ENCODE results near the gene RAB25.
A peak's percentile ranks its signal among the peaks of the same experiment; 100 is the strongest.
"Not testable (repeated sequence)": the region's sequence is repeated elsewhere in the genome, so short reads cannot be mapped to it uniquely, and the experiment has no call there.

Gene RAB25

DNA sequence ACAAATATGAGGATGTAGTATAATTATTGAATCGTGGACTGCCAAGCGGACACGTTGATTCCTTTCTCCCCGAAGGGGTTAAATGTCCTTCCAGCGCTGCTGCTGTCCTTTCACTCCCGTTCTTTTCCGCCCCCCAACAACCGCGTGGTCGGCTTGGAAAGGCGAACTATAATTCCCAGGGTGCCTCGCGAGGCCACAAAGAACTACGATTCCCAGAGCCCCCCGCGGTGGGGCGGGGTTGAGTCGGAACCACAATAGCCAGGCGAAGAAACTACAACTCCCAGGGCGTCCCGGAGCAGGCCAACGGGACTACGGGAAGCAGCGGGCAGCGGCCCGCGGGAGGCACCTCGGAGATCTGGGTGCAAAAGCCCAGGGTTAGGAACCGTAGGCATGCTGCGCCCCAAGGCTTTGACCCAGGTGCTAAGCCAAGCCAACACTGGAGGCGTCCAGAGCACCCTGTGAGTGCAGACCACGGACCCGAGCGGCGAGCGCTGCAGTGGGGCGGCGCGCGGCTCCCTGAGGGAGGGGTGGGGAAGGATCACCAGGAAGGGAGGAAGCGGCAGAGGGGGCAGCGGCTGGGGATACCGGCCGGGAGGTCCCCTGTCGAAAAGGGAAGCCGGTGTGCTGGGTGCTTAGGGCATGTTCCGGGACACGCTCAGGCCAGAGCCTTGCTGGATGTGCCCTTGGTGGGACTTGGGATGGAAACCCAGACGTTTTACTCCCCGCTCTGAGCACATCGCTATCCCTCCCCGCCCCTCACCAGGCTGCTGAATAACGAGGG lies 6.3 kb upstream of the RAB25 start, which contains the start of gene LAMTOR2:
LAMTOR2 (plus strand) TSS at position 283 of the 781 bp plus-strand sequence; CDS start at position 391, 108 bp downstream.
- DNase-seq = peak; percentile 86 to 99 (median 98)

DNA sequence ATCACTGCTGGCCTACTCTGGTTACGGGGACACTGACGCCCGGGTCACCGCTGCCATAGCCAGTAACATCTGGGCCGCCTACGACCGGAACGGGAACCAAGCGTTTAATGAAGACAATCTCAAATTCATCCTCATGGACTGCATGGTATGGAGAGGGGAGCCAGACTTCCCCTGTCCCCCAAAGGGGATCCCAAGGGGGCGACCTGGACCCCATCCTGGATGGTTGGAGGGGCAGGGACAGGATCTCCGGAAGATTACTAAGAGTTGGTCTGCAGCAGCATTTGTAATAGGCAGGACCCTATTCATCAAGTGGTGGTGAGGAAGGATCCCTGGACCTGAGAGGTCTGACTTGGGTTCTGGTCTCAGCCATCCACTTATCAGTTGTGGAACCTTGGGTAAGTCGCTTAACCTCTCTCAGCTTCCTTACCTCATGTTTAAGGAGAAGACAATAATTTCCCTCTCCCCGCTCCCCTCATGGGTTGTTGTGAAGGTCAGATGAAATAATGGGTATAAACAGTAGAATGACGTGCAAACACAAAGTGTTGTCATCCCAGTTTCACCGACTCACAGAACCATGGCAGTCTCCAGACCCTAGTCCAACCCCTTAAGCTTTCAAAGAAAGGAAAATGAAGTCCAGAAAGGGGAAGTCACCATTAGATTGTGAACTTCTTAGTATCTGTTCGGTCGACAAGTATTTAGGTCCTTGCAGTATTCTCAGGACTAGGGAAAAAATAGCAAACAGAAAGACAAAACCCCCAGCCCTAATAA lies 5.5 kb upstream of the RAB25 start:
- DNase-seq = peak in 2 of 58 donors; percentile 37 to 56

DNA sequence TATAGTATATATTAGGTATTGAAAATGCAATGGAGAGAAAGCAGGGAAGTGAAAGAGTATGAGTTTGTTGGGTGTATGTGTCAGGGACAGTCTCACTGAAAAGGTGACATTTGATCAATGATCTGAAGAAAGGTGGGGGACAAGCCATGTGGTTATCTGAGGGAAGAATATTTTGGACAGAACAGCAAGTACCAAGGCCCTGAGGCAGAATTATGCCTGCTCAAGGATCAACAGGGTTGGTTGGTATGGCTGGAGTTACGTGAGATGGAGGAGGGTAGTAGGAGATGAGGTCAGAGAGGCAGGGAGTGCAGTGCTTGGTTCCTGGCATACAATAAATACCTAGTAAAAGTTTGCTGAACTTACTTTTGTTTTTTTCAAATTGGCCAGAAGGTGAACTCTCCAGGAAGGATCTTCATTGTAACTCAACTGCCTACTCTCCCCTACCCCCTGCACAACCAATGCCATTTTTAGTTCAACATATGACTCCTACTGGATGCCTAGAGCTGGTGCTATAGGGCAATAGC lies 4.6 kb upstream of the RAB25 start:
- DNase-seq = no peak

DNA sequence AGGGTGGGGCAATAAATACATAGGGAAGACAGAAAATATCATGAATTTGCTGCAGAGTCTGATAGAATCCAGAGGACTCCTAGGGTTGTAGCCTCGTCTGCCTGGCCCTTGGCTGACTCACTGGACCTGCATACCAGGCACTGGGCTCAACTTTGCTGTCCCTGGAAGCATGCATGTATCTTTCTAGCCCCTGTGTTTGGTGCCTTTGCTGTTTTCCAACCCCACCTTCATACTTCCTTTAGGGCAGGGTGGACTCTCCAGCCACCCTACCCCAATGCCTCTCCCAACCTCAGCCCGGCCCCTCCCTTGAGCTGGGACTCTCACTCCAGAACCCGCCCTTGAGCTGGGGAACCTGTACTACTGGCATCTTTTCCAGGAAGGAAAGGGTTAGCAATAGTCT lies 1.2 kb downstream of the RAB25 start:
- DNase-seq = no peak

DNA sequence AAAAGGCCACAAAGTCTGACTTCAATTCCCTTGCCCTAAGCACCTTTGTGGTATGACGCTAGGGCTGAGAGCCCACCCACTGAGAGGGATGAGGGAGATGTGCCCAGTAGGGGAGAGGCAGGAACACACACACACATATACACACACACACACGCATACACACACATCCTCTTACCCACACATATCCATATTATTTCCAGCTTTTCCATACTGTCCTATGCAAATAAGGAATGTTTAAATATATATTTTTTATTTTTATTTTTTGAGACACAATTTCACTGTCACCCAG lies 3.0 kb downstream of the RAB25 start:
- DNase-seq = no peak

DNA sequence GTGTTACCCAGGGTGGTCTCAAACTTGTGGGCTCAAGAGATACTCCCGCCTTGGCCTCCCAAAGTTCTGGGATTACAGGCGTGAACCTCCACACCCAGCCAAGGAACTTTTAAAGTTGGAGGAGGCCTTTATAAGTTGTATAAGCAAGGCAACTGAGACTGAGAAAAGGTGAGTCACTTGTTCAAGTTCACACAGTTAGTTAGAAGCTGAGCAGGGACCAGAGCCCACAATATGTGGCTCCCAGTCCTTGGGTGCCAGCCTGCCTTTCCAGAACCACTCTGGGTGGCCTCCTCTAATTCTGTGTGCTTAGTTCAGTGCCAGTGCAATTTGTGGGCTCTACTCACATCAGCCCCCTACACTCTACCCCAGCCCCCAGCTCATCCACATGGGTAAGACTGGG lies 3.7 kb downstream of the RAB25 start:
- no peak for DNase-seq

DNA sequence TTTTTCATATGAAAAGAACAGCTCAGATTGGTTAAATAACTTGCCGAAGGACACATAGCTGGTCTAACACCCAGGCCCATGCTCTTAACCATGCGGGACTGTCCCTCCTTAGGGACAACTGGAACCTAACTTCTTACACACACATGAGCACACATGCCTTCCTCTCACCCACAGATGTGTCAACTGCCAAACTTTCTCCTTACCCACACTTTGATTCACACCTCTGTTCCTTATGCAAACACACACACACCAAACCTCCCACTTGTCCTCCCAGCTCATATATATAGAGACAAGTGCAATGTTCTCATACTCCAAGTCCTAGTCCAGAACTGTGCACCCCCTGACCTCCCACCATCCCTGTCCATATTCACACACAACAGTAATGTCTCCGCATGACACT lies 4.3 kb downstream of the RAB25 start:
- DNase-seq = peak in 3 of 58 donors; percentile 2 to 64 (median 44)

DNA sequence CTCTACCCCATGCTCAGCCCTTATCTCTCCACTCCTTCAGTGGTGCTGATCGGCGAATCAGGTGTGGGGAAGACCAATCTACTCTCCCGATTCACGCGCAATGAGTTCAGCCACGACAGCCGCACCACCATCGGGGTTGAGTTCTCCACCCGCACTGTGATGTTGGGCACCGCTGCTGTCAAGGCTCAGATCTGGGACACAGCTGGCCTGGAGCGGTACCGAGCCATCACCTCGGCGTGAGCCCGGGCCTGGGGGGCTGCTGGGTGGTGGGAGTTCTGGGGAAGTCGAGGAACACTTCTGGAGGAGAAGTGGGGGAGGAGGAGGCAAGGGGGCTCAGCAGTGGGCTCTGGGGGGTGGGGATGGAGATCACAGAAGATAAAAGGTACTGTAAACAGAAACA lies 4.9 kb downstream of the RAB25 start:
- DNase-seq = no peak

DNA sequence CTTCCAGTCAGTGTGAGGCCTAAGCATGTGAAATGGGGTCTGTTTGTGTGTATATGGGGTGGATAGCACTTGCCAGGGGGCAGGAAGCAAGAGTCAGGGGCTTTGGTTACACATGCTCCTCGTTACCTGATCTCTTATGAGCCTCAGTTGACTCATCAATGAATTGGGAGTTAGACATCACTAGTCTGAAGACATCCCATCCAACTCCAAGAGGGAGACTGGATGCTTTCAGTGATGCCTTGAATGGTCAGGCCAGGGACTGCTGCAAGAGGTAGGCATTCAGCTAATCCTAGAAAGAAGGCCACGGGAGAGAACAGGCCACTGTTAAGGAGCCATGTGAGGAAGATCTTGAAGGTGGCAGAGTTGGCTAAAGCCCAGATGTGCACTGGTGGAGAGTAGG lies 6.3 kb downstream of the RAB25 start:
- DNase-seq = no peak

DNA sequence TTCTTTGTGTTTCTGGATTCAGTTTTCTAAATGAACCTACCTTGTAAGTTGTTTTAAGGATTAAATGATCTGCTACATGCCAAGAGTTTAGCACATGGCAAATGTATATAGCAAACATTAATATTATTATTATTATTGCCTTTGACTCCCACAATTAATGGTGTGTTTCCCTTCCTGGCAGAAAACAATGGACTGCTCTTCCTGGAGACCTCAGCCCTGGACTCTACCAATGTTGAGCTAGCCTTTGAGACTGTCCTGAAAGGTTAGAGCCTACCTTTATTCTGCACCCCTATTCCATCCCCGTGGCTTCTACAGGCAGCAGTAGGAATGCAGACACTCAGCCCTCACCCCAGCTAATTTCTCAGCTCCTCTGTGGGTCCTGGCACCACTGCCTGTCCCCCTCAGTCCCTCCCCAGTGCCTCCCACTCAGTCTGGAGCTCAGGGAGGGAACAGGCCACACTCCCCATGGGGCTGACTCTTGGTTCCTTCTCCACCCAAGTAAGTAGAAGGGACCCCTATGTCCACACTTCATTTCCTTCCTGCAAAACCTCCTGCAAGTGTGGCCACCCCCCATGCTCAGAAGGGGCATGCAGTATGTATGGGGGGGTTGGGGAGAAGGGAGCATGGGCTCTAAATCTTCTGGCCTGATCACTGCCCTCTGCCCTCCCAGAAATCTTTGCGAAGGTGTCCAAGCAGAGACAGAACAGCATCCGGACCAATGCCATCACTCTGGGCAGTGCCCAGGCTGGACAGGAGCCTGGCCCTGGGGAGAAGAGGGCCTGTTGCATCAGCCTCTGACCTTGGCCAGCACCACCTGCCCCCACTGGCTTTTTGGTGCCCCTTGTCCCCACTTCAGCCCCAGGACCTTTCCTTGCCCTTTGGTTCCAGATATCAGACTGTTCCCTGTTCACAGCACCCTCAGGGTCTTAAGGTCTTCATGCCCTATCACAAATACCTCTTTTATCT lies 8.8 kb downstream of the RAB25 start:
- DNase-seq = no peak

DNA sequence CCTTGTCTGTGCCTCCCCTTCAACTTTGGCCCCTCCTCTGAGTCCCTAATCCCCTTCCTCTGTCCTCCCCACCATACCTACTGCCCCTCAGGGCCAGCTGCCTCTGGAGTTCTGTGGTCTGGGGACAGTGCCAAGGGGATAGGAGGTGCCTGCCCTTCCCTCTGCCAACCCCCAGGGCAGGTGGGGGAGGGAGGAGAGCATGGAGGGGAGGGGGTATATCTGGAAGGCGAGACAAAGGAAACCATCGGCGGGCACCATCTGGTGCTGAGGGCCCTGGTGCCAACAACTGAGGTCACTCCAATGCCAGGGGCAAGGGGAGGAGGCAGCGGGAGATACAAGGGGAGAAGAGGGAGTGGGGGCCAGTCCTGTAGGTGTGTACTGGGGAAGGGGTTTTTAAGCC lies 9.6 kb downstream of the RAB25 start:
- peak in 1 of 58 donors; percentile 13 for DNase-seq

DNA sequence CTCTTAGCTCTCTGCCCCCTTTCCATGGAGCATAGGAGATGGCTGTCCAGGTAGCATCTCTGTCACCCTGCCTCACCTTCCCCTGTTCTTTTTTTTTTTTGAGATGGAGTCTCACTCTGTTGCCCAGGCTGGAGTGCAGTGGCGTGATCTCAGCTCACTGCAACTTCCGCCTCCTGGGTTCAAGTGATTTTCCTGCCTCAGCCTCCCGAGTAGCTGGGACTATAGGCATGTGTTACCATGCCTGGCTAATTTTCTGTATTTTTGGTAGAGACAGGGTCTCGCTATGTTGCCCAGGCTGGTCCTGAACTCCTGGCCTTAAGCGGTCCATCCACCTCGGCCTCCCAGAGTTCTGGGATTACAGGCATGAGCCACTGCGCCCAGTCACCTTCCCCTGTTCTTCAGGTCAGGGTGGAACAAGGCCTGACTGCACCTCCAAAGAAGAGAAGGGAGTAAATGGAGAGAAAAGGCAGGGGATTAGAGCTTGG lies 10.4 kb downstream of the RAB25 start:
- not testable (repeated sequence) for DNase-seq

DNA sequence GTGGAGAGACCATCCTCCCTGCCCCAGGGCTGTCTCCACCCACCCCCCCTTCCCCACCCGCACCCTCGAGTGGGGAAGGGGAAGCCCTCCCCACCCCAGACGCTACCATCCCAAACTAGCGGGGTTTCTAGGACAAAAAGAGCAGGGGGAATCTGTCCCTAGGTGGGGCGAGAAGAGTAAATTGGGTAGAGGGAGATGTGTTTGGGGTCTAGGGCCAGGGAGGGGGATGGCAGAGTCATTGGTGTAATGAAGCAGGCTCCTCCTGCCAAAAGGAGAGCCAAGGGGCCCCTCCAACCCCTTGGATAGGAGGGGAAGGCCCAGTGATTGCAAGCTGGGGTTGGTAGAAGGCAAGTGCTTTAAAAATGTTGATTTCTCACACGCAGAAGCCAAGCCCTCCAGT lies 11.3 kb downstream of the RAB25 start:
- no peak for DNase-seq

DNA sequence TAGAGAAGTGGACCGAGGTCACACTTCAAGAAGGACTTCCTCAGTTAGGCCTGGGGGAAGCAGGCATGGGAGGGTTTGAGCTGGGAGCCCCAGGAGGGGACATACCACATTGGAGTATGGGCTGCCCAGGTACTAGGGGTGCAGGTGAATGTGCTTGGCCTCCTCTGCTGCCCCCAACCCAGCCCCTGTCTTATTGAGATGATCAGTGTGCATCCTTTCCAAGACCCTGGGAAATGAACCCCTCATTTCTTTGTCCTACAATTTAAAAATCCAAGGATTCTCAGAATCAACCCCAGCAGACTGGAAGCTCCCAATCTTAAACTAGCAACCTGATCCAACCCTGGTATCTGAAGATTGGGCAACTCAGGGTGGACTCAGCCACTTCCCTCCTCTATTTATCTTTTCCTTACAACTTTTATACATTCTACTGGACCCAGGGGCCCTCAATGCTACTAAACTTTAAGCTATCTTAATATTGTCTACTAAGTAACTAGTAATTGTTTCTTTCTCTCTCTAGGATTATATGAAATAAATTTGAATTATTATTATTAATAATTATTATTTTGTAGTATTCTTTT lies 12.2 kb downstream of the RAB25 start:
- DNase-seq = no peak

DNA sequence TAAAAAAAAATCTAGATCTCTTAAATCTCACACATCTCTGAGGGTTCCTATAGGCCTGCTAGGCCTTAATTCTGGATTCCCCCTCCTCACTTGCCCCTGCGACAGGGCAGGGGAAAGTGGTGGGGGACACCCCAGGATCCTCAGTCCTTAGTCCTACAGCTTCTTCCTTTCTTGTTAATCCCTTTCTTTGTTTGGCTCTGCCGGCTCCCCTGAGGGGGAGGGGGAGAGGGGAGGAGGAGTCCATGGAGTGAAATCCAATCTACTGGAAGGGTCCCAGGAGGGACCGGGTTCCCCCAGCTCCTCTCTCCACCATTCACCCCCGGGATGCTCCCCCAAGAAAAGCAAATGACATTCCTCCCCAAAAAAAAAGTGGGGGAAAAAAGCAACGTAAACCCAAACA lies 12.8 kb downstream of the RAB25 start:
- DNase-seq = no peak

DNA sequence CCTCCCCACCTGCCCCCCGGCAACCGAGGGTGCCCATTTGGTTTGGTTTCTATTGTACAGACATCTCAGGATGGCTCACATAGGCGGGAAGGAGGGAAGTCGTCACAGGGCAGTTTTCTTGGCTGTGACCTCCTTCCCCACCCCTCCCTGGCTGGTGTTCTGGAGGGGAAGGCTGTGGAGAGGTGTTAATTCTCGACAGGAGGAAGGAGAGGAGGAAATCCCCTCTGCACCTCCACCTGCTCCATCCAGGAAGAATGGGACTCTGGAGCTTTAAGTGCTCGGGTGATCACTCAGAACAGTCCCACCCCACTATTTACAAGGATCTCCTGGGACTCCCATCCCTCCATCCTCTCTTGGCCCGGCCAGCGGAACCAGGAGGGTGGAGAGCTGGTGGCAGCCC lies 13.7 kb downstream of the RAB25 start:
- DNase-seq = no peak

DNA sequence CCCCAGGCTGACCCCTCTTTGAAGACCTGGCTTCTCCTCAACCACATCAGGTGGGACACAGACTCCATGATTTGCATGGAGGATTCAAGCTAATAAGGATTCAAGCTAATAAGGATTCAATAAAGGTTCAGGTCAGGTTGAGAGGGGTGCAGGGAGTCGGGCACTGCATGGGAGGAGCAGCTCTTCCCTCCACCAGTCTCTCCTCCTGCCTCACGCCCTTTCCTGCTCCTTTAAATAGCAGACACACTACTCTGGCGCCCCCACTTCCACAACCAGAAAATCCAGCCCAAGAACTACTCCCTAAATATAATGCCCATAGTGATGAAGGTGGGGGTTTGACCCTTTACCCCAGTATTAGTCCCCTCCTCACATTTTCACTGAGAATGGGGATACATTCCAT lies 14.2 kb downstream of the RAB25 start:
- no peak for DNase-seq

DNA sequence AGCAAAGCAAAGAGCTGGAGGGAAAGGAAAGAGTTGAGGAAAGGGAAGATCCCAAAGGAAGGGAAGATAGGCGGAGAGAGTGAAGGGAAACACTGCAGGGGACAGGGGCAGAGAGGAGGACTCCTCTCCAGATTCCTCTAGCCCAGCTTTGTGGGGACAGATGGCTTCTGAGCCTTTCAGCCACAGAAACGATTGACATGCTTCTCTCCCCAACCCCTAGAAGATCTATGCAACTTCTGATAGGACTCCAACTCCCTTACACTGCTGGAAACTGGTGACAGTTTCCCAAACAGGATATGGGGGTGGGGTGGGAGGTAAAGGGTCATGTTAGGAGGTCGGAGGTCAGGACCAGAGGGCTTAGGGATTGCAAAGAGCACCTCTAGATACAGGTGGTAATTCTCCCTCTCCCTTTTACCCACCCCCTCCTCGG lies 14.8 kb downstream of the RAB25 start:
- DNase-seq = no peak

DNA sequence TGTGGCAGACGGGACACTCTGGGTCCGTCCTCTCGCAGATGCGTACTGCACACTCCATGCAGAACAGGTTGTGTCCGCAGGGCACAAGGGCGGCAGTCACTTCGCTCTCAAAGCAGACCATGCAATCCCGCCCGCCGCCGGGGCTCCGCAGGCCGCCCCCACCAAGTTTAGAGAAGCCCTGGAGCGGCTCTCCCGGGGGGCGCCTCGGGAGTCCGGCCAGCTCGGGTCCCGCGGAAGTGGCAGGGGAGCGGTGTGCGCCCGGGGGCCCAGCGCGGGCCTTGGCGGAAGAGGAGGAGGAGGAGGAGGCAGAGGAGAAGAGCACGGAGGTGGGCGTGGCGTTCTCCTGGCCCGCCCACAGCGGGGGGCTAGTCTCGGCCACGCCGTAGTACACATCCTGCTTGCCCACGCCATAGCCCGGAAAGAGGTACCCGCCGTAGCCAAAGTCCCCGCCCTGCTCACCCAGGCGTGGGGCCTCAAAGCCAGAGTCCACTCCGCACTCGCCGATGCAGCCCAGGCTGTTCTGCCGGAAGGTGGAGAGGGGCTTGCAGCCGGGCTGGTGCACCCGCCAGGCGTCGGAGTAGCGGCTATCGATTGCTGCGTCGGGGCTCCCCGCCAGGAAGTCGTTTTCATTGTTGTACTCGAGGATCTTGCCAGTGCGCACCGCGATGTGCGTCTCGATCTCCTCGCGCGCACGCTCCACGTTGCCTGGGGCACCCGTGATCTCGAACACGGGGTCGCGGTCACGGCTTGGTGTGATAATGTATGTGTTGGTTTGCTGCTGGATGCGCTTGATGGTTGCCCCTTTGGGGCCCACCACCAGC lies 15.9 kb downstream of the RAB25 start:
- peak in 4 of 58 donors; percentile 8 to 10 (median 9) for DNase-seq

DNA sequence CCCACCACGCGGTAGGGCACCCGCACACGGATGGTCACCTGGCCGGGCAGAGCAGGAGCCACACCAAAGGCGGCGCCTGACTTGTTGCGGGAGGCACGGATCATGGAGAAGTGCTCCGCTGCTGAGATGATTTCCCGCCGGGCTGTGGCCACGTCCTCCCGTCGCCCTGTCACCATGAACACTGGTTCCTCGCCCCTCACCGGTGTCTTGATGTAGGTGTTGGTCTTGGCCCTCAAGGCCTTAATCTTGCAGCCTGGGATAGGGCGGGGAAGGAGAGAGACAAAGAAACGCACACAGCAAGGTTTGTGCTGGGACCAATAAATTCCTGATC lies 16.4 kb downstream of the RAB25 start:
- DNase-seq = no peak

Measured in anterior cingulate cortex (tissue), 58 donors.